Mammary epithelial cell (primary cell): ENCODE data around the gene SEMA5A.

Experiments used
- EZH2 ChIP-seq: IDR thresholded peaks from 2 replicates; pipeline ENCODE4 v1.6.1; 2012; ENCODE audit warnings: low read length, inconsistent platforms, borderline replicate concordance
- TF ChIP-seq, protein P1 (sequence below), 2 donors: IDR thresholded peaks in 1 of 2; conservative IDR thresholded peaks in 1 of 2; 2 replicates each; pipeline ENCODE4 v1.5.1; 2011 to 2012; ENCODE audit warnings: inconsistent platforms in 2 of 2, low read length in 2 of 2, mild to moderate bottlenecking in 2 of 2, control low read depth in 1 of 2, low read depth in 1 of 2; ENCODE audit not compliant: insufficient read depth in 1 of 2; ENCODE audit errors: extremely low read depth in 1 of 2

DNA sequence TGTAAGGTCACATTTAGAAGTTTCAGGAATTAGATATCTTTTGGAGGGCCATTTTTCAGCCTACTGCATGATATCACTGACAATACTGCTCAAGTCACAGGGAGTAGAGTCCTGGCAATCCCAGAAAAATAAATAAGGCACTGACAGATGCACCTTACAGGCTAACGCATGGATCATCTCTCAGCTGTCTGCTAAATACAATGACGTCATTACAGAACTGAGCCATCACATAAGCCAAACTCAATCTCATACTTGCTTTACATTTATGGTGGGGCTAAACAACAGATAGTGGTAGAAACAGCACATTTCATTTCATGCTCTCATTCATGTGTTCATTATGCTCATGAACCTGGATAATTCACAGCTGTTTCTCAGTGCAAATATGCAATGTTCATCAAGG, 243.7 kb downstream of the SEMA5A start:
- TF ChIP-seq, protein P1, sequence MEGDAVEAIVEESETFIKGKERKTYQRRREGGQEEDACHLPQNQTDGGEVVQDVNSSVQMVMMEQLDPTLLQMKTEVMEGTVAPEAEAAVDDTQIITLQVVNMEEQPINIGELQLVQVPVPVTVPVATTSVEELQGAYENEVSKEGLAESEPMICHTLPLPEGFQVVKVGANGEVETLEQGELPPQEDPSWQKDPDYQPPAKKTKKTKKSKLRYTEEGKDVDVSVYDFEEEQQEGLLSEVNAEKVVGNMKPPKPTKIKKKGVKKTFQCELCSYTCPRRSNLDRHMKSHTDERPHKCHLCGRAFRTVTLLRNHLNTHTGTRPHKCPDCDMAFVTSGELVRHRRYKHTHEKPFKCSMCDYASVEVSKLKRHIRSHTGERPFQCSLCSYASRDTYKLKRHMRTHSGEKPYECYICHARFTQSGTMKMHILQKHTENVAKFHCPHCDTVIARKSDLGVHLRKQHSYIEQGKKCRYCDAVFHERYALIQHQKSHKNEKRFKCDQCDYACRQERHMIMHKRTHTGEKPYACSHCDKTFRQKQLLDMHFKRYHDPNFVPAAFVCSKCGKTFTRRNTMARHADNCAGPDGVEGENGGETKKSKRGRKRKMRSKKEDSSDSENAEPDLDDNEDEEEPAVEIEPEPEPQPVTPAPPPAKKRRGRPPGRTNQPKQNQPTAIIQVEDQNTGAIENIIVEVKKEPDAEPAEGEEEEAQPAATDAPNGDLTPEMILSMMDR (conservative IDR thresholded peaks at IDR 0.05 in 1 of 2, IDR thresholded peaks at IDR 0.05 in 1 of 2; ENCODE audit: extremely low read depth in 1 of 2, insufficient read depth in 1 of 2, low read depth in 1 of 2, low read length in 2 of 2) = no peak
- no peak for TF ChIP-seq EZH2
